ENCODE results near the gene TAS2R40.

GRCh38 chr7:143250822-143251221, 29.0 kb downstream of the TAS2R40 start:
- no peak for TF ChIP-seq CTCF (IDR thresholded peaks at IDR 0.05)
- TF ChIP-seq EZH2phosphoT487 (IDR thresholded peaks at IDR 0.05) = no peak

All from neural progenitor cell (in vitro differentiated cells).